T-cell (primary cell): Measurements from ENCODE around the gene MYLIP. TPM values are rescaled to one million over a fixed set of nuclear protein-coding genes. Genes with fewer than 3 reads are reported as not detected.
A peak's percentile ranks its signal among the peaks of the same experiment; 100 is the strongest.

Source experiments
- ATAC-seq, 4 experiments: fragments of 200-7000 bp in 3 of 4; fragments of 150-1000 bp in 1 of 4; cut with Tn5 transposase; replicated peaks in 1 of 4; 1 replicate in 3 of 4; 2 replicates in 1 of 4; pipeline ENCODE4 v1.10.0; 2021; ENCODE audit warnings: moderate library complexity in 3 of 4, mild to moderate bottlenecking in 2 of 4, moderate number of reproducible peaks in 1 of 4
- CTCF ChIA-PET, 2 donors: fragments of 300-600 bp; sonication (Branson Sonifier 250); formaldehyde crosslinking; loops; one replicate each; lab custom pipeline; 2022; ENCODE audit warnings: antibody characterized with exemption in 2 of 2; lab: Charles Lee
- POLR2A ChIA-PET, 2 donors: fragments of 300-600 bp; sonication (Branson Sonifier 250); formaldehyde crosslinking; loops; one replicate each; lab custom pipeline; 2022; ENCODE audit warnings: antibody characterized with exemption in 2 of 2; lab: Charles Lee
- DNase-seq, 35 experiments: peaks; one replicate each; pipeline versions ENCODE4 v3.0.0 to v3.0.0-alpha.2; 2013 to 2023
- H3K27ac ChIP-seq: one replicate; pipeline ENCODE4 v1.5.1; 2013; ENCODE audit warnings: low read length
- H3K27me3 ChIP-seq, 2 experiments: replicated peaks in 1 of 2; 1 replicate in 1 of 2; 2 replicates in 1 of 2; pipeline versions ENCODE4 v1.6.1 to v1.7.0; 2013; ENCODE audit warnings: low read length in 1 of 2, mixed read lengths in 1 of 2; ENCODE audit not compliant: control insufficient read depth in 2 of 2, insufficient read depth in 2 of 2; ENCODE audit errors: extremely low read depth in 1 of 2
- H3K36me3 ChIP-seq, 2 donors: 1 replicate in 1 of 2; 2 replicates in 1 of 2; pipeline versions ENCODE4 v1.6.1 to v1.7.0; 2013; ENCODE audit warnings: low read length in 1 of 2; ENCODE audit not compliant: control insufficient read depth in 2 of 2, insufficient read depth in 1 of 2; ENCODE audit errors: extremely low read depth in 1 of 2
- H3K4me1 ChIP-seq, 2 experiments: 1 replicate in 1 of 2; 2 replicates in 1 of 2; pipeline versions ENCODE4 v1.6.1 to v1.7.0; 2013; ENCODE audit warnings: low read length in 2 of 2, mixed read lengths in 1 of 2; ENCODE audit not compliant: insufficient read depth in 2 of 2, control insufficient read depth in 1 of 2; ENCODE audit errors: extremely low read depth in 1 of 2
- H3K4me3 ChIP-seq, 2 donors: 1 replicate in 1 of 2; 2 replicates in 1 of 2; pipeline versions ENCODE4 v1.5.1 to v1.7.0; 2013; ENCODE audit warnings: mild to moderate bottlenecking in 2 of 2, low read length in 1 of 2, moderate library complexity in 1 of 2; ENCODE audit not compliant: control insufficient read depth in 1 of 2; ENCODE audit errors: extremely low read depth in 1 of 2
- H3K9me3 ChIP-seq: 2 replicates; pipeline ENCODE4 v1.7.0; 2013
- H3K27ac Mint-ChIP-seq, 2 donors: one replicate each; pipeline ENCODE4 v1.8.0; 2020 to 2021; ENCODE audit warnings: mild to moderate bottlenecking in 2 of 2, mixed read lengths in 2 of 2
- H3K27me3 Mint-ChIP-seq, 2 donors: one replicate each; pipeline ENCODE4 v1.8.0; 2021 to 2022; ENCODE audit warnings: mixed read lengths in 2 of 2
- H3K36me3 Mint-ChIP-seq: one replicate; pipeline ENCODE4 v1.8.0; 2021; ENCODE audit warnings: mixed read lengths
- H3K4me1 Mint-ChIP-seq, 3 donors: one replicate each; pipeline ENCODE4 v1.8.0; 2020 to 2022; ENCODE audit warnings: mixed read lengths in 3 of 3, mild to moderate bottlenecking in 1 of 3
- H3K4me3 Mint-ChIP-seq, 3 donors: one replicate each; pipeline ENCODE4 v1.8.0; 2020 to 2022; ENCODE audit warnings: mild to moderate bottlenecking in 3 of 3, mixed read lengths in 3 of 3, moderate library complexity in 3 of 3
- H3K9me3 Mint-ChIP-seq, 3 donors: one replicate each; pipeline ENCODE4 v1.8.0; 2020 to 2022; ENCODE audit warnings: mixed read lengths in 3 of 3
- WGBS: methylation state at CpG from one replicate; pipeline ENCODE4 v1.1.5; 2013; ENCODE audit warnings: missing lambda C conversion rate; ENCODE audit not compliant: insufficient coverage; 5-methylcytosine and 5-hydroxymethylcytosine counted together
- total RNA-seq, 35 experiments: library from RNA in 6 of 35; stranded (reverse) in 6 of 35; fragments of 120-200 nt in 1 of 35; gene quantifications; one replicate each; pipeline versions ENCODE4 v1.2.1 to v1.2.4 and lab custom pipeline; 2013 to 2026

The MYLIP gene
- total RNA-seq, 5 donors from 2014 or later (not counting 1 experiment from before 2014, with no cell fraction given): 18.4 to 210 (median 19.9) TPM

GRCh38 chr6:16132909-16133308 is 4.0 kb downstream of the MYLIP start:
- H3K27ac ChIP-seq: no peak overlapping the region
- ChIA-PET POLR2A (interaction anchor here (1.0 to 3.8 kb wide), 2 partner anchors 11 to 47 kb away, joined by 3 to 25 read pairs; no protein-coding TSS in a partner anchor), CTCF (interaction anchor here (0.6 to 4.7 kb wide), 2 partner anchors 48 to 1582 kb away, joined by 12 to 22 read pairs; no protein-coding TSS in a partner anchor)
- no peaks in the 10 kb centered on the region for H3K27me3 Mint-ChIP-seq
- H3K4me1 ChIP-seq: peaks cover 26 to 62% of the 10 kb centered on the region in 2 experiments
- H3K4me1 Mint-ChIP-seq: peaks cover 70 to 80% (median 74%) of the 10 kb centered on the region in 3 donors
- no peaks in the 10 kb centered on the region for H3K27me3 ChIP-seq
- DNase-seq (peak in 1 of 35 experiments; percentile 22), ATAC-seq (no peak)
- peaks cover 14% of the 10 kb centered on the region for H3K36me3 Mint-ChIP-seq
- no peaks in the 10 kb centered on the region for H3K9me3 ChIP-seq
- H3K4me3 Mint-ChIP-seq: peak overlapping the region; percentile 31 to 94 (median 39)
- H3K27ac Mint-ChIP-seq: peak overlapping the region; percentile 3 to 29
- no peaks in the 10 kb centered on the region for H3K9me3 Mint-ChIP-seq
- no peak overlapping the region for H3K4me3 ChIP-seq
- peaks cover 4 to 28% of the 10 kb centered on the region in 2 donors for H3K36me3 ChIP-seq

- H3K27me3 Mint-ChIP-seq: no peaks in the 10 kb centered on the region
- WGBS: no CpG with 5 or more reads among the region's 1 CpG
- H3K9me3 ChIP-seq: no peaks in the 10 kb centered on the region
- CTCF ChIA-PET: interaction anchor here in 1 of 2 donors (1.1 to 4.7 kb wide), 4 partner anchors 9 to 71 kb away, joined by 3 to 22 read pairs (median 6); no protein-coding TSS in a partner anchor
- ATAC-seq (no peak), DNase-seq (no peak)
- peaks cover 86 to 93% (median 89%) of the 10 kb centered on the region in 3 donors for H3K4me1 Mint-ChIP-seq
- H3K4me1 ChIP-seq: peaks cover 33 to 65% of the 10 kb centered on the region in 2 experiments
- H3K4me3 Mint-ChIP-seq: peak overlapping the region in 1 of 3 donors; percentile 94
- H3K9me3 Mint-ChIP-seq: no peaks in the 10 kb centered on the region
- peak overlapping the region in 1 of 2 donors; percentile 10 for H3K27ac Mint-ChIP-seq
- H3K36me3 Mint-ChIP-seq: peaks cover 17% of the 10 kb centered on the region
- H3K27me3 ChIP-seq: no peaks in the 10 kb centered on the region
- peaks cover 4 to 31% of the 10 kb centered on the region in 2 donors for H3K36me3 ChIP-seq
- POLR2A ChIA-PET: interaction anchor here (0.7 to 1.1 kb wide), 4 partner anchors 9 to 135 kb away, joined by 3 to 5 read pairs (median 4); no protein-coding TSS in a partner anchor
- H3K27ac ChIP-seq: no peak overlapping the region
- no peak overlapping the region for H3K4me3 ChIP-seq
Observed at GRCh38 chr6:16134430-16134829, 5.5 kb downstream of the MYLIP start.

- H3K4me3 ChIP-seq: no peak overlapping the region
- POLR2A ChIA-PET: no interaction called here
Observed at GRCh38 chr6:16135066-16135465, 6.2 kb downstream of the MYLIP start.

GRCh38 chr6:16136091-16136490 is 7.2 kb downstream of the MYLIP start:
- Mint-ChIP-seq H3K4me3 (peak overlapping the region; percentile 59 to 94 (median 68)), H3K9me3 (no peaks in the 10 kb centered on the region), H3K27me3 (no peaks in the 10 kb centered on the region), H3K36me3 (peaks cover 29% of the 10 kb centered on the region), H3K27ac (peak overlapping the region; percentile 80 to 83), H3K4me1 (peaks cover 94 to 95% (median 95%) of the 10 kb centered on the region in 3 donors)
- ATAC-seq (peak; percentile 55 to 74 (median 66)), DNase-seq (peak in 31 of 35 experiments; percentile 16 to 73 (median 44))
- no peaks in the 10 kb centered on the region for H3K9me3 ChIP-seq
- POLR2A ChIA-PET: interaction anchor here (0.5 to 2.3 kb wide), 10 partner anchors 10 to 627 kb away, joined by 3 to 15 read pairs (median 5); no protein-coding TSS in a partner anchor
- no peak overlapping the region for H3K4me3 ChIP-seq
- CTCF ChIA-PET: interaction anchor here (0.6 to 2.8 kb wide), 12 partner anchors 9 to 966 kb away, joined by 3 to 15 read pairs (median 5); no protein-coding TSS in a partner anchor
- peaks cover 4 to 47% of the 10 kb centered on the region in 2 donors for H3K36me3 ChIP-seq
- no CpG with 5 or more reads among the region's 3 CpGs for WGBS
- H3K4me1 ChIP-seq: peaks cover 38 to 56% of the 10 kb centered on the region in 2 experiments
- no peaks in the 10 kb centered on the region for H3K27me3 ChIP-seq
- H3K27ac ChIP-seq: peak overlapping the region; percentile 42

More at GRCh38 chr6:16135066-16135465, 6.2 kb downstream of the MYLIP start:
- peaks cover 4 to 37% of the 10 kb centered on the region in 2 donors for H3K36me3 ChIP-seq
- Mint-ChIP-seq H3K9me3 (no peaks in the 10 kb centered on the region), H3K27ac (peak overlapping the region; percentile 8 to 51), H3K4me1 (peaks cover 92 to 95% (median 94%) of the 10 kb centered on the region in 3 donors), H3K27me3 (no peaks in the 10 kb centered on the region), H3K36me3 (peaks cover 20% of the 10 kb centered on the region), H3K4me3 (peak overlapping the region; percentile 2 to 94 (median 11))
- CTCF ChIA-PET: interaction anchor here in 1 of 2 donors (2.1 kb wide), 1 partner anchor 31 kb away, joined by 4 read pairs; no protein-coding TSS in a partner anchor
- ATAC-seq: no peak
- H3K9me3 ChIP-seq: no peaks in the 10 kb centered on the region
- no peaks in the 10 kb centered on the region for H3K27me3 ChIP-seq
- no peak for DNase-seq
- H3K4me1 ChIP-seq: peaks cover 35 to 64% of the 10 kb centered on the region in 2 experiments
- H3K27ac ChIP-seq: peak overlapping the region; percentile 7

GRCh38 chr6:16136621-16137450 is 8.0 kb downstream of the MYLIP start:
- Mint-ChIP-seq H3K36me3 (peaks cover 36% of the 10 kb centered on the region), H3K27me3 (no peaks in the 10 kb centered on the region), H3K9me3 (no peaks in the 10 kb centered on the region), H3K4me3 (peak overlapping the region; percentile 59 to 94 (median 68)), H3K4me1 (peaks cover 93 to 95% (median 94%) of the 10 kb centered on the region in 3 donors), H3K27ac (peak overlapping the region; percentile 80 to 83)
- peak; percentile 43 to 84 (median 75) for ATAC-seq
- WGBS: no CpG with 5 or more reads among the region's 5 CpGs
- POLR2A ChIA-PET: interaction anchor here (0.5 to 2.4 kb wide), 14 partner anchors 8 to 626 kb away, joined by 3 to 26 read pairs (median 4); partner anchors contain the start of gene MYLIP (in 1 of the 2)
- peaks cover 4 to 46% of the 10 kb centered on the region in 2 donors for H3K36me3 ChIP-seq
- H3K27ac ChIP-seq: peak overlapping the region; percentile 36
- no peak overlapping the region for H3K4me3 ChIP-seq
- no peaks in the 10 kb centered on the region for H3K9me3 ChIP-seq
- CTCF ChIA-PET: interaction anchor here (0.6 to 2.8 kb wide), 18 partner anchors 8 to 967 kb away, joined by 3 to 17 read pairs (median 4); partner anchors contain the start of gene MYLIP (in 1 of the 2)
- DNase-seq: peak in 9 of 35 experiments; percentile 12 to 52 (median 20)
- H3K4me1 ChIP-seq: peaks cover 41 to 49% of the 10 kb centered on the region in 2 experiments
- H3K27me3 ChIP-seq: no peaks in the 10 kb centered on the region

GRCh38 chr6:16137451-16137801 is 8.5 kb downstream of the MYLIP start:
- CTCF ChIA-PET: interaction anchor here in 1 of 2 donors (0.7 to 2.8 kb wide), 6 partner anchors 9 to 47 kb away, joined by 3 to 17 read pairs (median 8); partner anchors contain the start of gene MYLIP
- H3K4me3 Mint-ChIP-seq: peak overlapping the region; percentile 59 to 94 (median 68)
- Histone ChIP-seq H3K4me1 (peaks cover 41 to 45% of the 10 kb centered on the region in 2 experiments), H3K27ac (peak overlapping the region; percentile 36), H3K9me3 (no peaks in the 10 kb centered on the region), H3K4me3 (no peak overlapping the region), H3K27me3 (no peaks in the 10 kb centered on the region), H3K36me3 (peaks cover 4 to 49% of the 10 kb centered on the region in 2 donors)
- H3K9me3 Mint-ChIP-seq: no peaks in the 10 kb centered on the region
- no peaks in the 10 kb centered on the region for H3K27me3 Mint-ChIP-seq
- peak overlapping the region; percentile 80 to 83 for H3K27ac Mint-ChIP-seq
- ATAC-seq: no peak
- H3K4me1 Mint-ChIP-seq: peaks cover 89 to 93% (median 90%) of the 10 kb centered on the region in 3 donors
- H3K36me3 Mint-ChIP-seq: peaks cover 42% of the 10 kb centered on the region
- DNase-seq: no peak
- POLR2A ChIA-PET: interaction anchor here (0.7 to 2.4 kb wide), 8 partner anchors 9 to 451 kb away, joined by 3 to 26 read pairs (median 4); partner anchors contain the start of gene MYLIP (in 1 of the 2)
